ENCODE results near the gene ABCA13.

The ABCA13 gene

GRCh38 chr7:48446721-48447120, 275.5 kb downstream of the ABCA13 start:
- no peak for DNase-seq

DNA sequence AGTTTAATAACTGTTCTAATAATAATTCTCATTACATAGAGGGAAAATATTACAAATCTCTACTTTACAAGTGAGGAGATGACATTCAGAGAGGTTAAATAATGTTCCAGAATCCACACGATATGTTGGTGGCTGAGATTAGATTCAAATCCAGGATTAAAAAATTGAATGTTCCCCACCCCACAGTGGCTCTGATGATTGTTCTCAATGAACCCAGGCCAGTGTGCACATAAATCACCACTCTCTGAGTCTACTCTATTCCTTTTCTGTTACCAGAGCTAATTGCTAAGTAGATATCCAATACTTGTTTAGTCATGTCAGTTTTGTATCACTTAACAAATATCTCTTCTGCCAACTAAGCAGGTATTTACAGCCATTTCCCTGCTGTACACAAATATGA, 281.0 kb downstream of the ABCA13 start:
- no peak for DNase-seq

DNA sequence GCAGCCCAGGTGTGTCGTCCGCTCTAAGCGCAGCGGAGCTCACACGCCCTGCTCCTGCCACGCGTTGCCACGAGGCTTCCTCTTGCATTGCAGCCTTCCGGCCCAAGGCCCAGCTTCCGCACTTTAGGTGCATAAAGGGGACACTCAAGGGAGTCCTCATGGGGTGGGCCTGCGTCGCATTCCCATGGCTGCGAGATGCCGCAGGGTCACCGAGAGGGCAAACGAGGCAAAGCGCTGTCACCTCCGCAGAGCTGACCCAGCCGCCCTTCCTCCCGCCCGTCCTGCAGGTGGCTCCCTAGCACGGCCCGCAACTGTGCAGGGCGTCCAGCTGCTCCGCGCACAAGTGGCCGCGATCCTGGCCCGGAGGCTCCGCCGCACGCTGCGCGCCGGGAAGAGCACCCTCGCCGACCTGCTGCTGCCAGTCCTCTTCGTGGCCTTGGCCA, 283.5 kb downstream of the ABCA13 start:
- DNase-seq, result no peak

DNA sequence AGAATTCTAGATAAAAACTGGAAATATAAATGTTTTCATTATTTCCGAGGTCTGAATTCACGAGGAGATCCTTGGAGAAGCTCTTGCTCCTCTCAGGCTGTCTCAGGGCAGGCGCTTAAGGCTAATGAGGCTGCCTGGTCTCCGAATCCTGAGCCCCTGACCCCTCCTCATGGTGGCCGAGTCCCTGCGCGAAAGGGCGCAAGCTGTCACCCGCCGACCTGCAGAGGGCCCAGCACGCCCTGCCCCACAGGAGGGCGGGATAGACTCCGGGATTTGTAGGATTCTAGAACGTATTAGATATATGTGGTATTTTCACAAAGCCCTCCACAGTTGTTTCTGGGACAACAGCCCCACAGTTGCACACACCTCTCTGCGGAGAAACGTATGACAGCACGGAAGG, 284.1 kb downstream of the ABCA13 start:
- DNase-seq, result no peak

GRCh38 chr7:48458701-48459524, 287.7 kb downstream of the ABCA13 start:
- no peak for DNase-seq

GRCh38 chr7:48466713-48467112, 295.5 kb downstream of the ABCA13 start:
- DNase-seq, result no peak

- no peak for DNase-seq
Observed at GRCh38 chr7:48471196-48471595, 299.9 kb downstream of the ABCA13 start.

- no peak for DNase-seq
Observed at GRCh38 chr7:48472640-48473039, 301.4 kb downstream of the ABCA13 start.

DNA sequence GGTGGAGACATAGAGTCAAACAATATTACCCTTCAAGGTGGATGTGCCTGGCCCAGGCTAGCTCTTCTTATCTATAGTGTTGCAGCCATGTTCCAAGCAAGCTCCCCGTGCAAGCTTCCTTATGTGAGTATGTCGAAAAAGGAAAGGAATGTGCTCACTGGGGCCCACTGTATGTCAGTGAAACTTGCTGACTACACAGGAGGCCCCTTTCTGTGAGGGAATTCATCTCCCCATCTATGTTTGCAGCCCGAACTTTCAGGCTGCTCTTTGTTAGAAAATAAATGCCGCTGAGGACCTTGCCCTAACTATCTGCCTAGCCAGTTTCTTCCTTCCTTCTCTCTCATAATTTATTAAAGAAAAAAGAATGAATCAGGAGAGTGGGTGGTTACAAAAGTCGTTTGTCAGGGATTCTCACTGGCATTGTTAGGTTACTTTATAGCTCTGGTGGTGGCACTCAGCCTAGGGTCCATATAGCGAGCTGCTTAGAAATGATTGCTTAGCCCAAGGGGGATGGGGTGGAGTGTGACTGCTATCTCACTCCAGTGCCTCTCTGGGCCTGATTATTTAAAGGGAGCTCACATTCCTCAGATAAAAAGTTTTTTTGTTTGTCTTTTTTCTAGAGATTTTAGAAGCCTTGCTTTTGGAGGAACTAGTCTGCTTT, 302.1 kb downstream of the ABCA13 start:
- DNase-seq, result no peak

GRCh38 chr7:48481235-48481634, 310.0 kb downstream of the ABCA13 start:
- no peak for DNase-seq

GRCh38 chr7:48497521-48497920, 326.3 kb downstream of the ABCA13 start:
- DNase-seq, result no peak

DNA sequence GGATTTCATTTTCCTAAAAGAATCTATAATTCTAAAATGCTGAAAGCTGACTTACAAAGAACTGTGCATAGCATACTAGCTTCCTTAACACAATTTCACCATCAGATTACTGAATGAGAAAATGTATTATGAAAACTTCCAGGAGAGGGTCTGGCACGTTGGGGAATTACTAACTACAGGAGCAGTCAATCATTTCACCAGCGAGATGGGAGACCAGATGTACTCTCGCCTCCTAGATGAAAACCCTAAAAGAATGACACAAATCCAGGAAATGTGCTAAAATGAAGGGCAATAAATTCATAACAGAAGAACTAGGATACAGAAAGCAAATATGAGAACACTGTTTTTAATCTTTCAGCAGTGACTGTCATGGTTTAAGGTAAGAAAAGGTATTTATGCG, 330.8 kb downstream of the ABCA13 start:
- no peak for DNase-seq

GRCh38 chr7:48505051-48505450, 333.8 kb downstream of the ABCA13 start:
- DNase-seq, result no peak

DNA sequence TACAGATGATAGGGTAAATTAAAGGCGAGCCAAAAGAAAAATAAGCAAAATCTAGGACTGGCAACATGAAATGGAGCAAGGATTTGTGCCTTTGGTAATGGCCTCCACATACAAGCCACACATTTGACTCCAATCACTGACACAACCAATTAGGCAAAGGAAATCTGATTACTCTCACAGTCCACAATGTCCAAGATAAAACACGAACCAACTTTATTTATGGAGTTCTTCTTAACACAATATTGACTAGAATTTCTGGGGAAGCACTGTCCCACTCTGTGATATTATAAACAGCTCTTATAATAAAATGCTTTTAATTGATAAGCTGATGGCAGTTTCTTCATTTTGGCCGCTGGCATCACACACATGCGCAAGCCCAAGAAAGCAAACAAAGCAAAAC, 334.2 kb downstream of the ABCA13 start:
- DNase-seq, result no peak

DNA sequence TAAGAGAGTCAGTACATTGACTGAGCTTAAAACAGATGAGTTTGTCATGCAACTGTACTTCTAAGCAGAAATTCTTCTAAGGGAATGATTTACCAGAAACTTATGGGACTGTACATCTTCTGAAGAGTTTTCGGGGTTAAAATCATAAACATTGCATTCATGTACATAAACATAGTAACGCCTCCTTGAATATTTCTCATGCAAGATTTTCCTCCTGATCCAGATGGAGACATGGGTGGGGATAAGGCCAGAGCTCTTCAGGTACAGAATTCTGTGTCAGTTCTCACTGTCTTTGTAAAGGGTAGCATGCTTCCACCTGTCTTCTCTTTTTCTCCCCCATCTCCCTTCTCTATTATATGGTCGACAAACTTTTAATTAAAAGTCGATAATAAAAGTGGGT, 335.3 kb downstream of the ABCA13 start:
- no peak for DNase-seq

DNA sequence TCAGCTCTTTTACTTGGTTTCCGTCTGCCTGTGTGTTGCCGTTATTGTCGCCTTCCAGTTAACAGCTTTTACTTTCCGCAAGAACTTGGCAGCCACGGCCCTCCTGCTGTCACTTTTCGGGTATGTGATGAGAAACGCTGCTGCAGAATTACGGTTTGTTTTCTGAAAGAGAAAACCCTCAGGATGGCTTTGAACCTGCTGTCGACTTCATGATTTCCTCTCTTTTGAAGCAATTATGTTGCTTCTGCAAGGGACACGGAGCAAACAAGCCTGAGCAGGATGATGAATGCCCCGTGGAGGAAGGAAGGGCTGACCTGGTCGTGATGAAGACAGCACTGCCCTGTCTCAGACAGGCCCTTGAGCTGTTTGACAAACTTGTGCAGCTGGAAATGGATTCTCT, 339.8 kb downstream of the ABCA13 start:
- no peak for DNase-seq

GRCh38 chr7:48512892-48513291, 341.6 kb downstream of the ABCA13 start:
- DNase-seq, result no peak

GRCh38 chr7:48515171-48515570, 343.9 kb downstream of the ABCA13 start:
- no peak for DNase-seq

DNA sequence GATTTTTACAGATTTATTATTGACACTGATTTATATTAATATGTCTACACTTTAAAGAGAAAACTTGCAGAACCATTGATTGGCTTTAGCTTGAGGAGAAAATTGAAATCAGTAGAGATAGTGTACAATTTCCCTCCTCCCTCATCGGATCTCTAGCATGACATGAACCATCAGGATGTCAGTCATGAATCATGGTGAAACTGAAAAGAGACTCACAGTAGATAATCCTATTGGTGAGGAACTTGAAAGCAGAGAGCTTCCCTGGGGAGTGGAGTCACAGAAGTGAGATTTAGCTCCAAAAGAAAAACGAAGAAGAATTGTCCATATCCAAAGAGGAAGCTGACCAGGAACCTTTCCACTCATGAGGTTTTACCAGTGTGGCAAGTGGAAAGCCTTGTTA, 346.8 kb downstream of the ABCA13 start:
- no peak for DNase-seq

GRCh38 chr7:48522692-48523091, 351.4 kb downstream of the ABCA13 start:
- DNase-seq, result no peak

DNA sequence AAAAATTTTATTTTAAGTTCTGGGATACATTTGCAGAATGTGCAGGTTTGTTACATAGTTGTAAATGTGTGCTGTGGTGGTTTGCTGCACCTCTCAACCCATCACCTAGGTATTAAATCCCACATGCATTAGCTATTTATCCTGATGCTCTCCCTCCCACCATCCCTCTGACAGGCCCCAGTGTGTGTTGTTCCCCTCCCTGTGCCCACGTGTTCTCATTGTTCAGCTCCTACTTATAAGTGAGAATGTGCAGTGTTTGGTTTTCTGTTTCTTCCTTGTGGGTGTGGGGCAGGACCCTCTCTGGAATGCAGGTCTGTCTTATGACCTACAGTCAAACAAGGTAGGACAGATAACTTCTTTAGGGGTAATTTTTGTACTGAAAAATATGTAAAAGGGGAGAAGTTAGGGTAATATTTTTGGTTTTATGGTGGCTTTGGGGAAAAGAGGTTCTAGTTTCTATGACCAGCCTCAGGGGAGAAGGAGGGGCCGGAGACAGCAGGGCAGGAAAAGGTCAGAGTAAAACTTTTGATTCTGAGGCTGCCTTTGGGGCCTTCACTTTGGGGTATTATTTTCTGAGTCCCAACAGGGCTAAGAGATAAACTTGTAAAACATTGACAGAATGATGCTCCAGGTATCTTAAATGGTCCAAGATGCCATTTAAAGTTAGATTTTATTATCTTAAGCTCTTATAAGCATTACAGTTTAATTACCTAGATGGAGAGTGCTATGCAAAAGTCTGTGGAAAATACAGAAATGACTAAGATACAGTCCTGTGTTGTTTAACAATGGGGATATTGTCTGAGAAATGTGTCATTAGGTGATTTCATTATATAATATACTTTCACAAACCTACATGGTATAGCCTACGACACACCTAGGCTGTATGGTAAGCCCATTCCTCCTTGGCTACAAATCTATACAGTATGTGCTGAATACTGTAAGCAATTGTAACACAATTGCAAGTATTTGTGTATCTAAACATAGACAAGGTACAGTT, 354.8 kb downstream of the ABCA13 start:
- no peak for DNase-seq

GRCh38 chr7:48528646-48529045, 357.4 kb downstream of the ABCA13 start:
- DNase-seq, result no peak

DNA sequence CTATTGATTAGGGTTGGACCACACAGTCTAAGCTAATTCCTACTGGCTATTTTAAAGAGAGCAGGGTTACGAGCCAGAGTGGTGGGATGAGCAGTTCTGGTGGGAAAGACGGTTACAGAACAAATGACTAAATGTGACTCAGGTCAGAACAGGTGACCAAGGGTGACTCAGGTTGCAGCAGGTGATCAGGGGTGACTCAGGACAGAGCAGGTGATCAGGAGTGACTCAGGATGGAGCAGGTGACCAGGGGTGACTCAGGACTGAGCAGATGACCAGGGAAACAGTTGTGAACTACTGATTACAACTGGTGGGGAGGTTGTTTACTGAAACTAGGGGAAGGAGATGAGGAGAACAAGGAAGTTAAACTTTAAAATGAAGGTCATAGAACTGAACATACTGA, 366.3 kb downstream of the ABCA13 start:
- DNase-seq, result no peak

Measured in activated T-cell treated with anti-CD3 and anti-CD28 coated beads, Interleukin-2, amount 50 U/mL, for 48 hours (primary cell).